ENCODE measurements around the gene AXL. TPM values are rescaled to one million over a fixed set of nuclear protein-coding genes. Genes with fewer than 3 reads are reported as not detected.
A peak's percentile ranks its signal among the peaks of the same experiment; 100 is the strongest.

AXL gene
- total and polyA plus RNA-seq, 2 of the 13 experiments (the other 11 are each of a cell fraction or from before 2014, with no cell fraction given) = 0.71 to 5.9 TPM

DNA sequence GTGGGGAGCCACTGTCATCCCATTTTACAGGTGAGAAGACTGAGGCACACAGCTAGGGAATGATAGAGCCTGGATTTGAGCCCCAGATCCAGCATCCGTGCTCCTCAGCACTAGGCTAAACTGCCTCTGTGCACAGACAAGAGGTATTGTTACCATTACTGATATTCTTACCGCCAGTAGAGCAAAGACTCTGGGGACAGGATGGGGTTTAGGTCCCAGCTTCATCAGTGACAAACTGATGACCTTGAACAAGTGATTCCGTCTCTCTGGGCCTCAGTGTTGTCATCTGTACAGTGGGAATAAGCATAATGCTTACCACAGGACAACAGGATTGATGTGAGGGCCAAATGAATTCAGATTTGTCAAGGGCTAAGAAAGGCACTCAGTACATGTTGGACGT is 16.5 kb downstream of the AXL start:
- in situ Hi-C loops (cut with HindIII; ENCODE audit: extremely low pct_ligation_motif_present, low pct_unique_long_range_greater_than_20kb) = no loop called here
- no peak overlapping the region for H3K27ac ChIP-seq (ENCODE audit: extremely low read length, insufficient read depth, low read length)
- no peaks in the 10 kb centered on the region for H3K4me1 ChIP-seq (ENCODE audit: insufficient read depth, low read length)
- H3K27me3 ChIP-seq (ENCODE audit: control insufficient read depth in 1 of 2, insufficient read depth in 2 of 2, low read length in 2 of 2) = no peaks in the 10 kb centered on the region
- H3K4me3 ChIP-seq (replicated peaks in 1 of 3; ENCODE audit: insufficient read depth in 1 of 3, low read depth in 2 of 3, low read length in 3 of 3) = no peak overlapping the region
- peak; percentile 77 for TF ChIP-seq ZNF629 (CRISPR knock-in tag; conservative IDR thresholded peaks at IDR 0.05)
- TF ChIP-seq, protein P1, sequence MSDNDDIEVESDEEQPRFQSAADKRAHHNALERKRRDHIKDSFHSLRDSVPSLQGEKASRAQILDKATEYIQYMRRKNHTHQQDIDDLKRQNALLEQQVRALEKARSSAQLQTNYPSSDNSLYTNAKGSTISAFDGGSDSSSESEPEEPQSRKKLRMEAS (IDR thresholded peaks at IDR 0.05) = no peak
- intact Hi-C loops (cut with micrococcal nuclease; ENCODE audit: unreplicated experiment) = no loop called here
- BruUV-seq (replicated peaks) = no TSS peak
- POLR2A ChIA-PET = no interaction called here
- no peaks in the 10 kb centered on the region for H3K9me3 ChIP-seq (ENCODE audit: low read length)
- no peak overlapping the region for H3K4me2 ChIP-seq (ENCODE audit: low read depth, low read length)
- H2AFZ ChIP-seq (ENCODE audit: low read length) = no peak overlapping the region
- no peaks in the 10 kb centered on the region for H3K36me3 ChIP-seq (replicated peaks in 1 of 2; ENCODE audit: control insufficient read depth in 1 of 2, insufficient read depth in 2 of 2, low read length in 2 of 2)
- DNase-seq (ENCODE audit: low spot score) (no peak), FAIRE-seq (no peak), ATAC-seq (no peak)
- no peak overlapping the region for H3K9ac ChIP-seq (ENCODE audit: insufficient read depth, low read depth, low read length)
- H3K79me2 ChIP-seq (ENCODE audit: insufficient read depth, low read length) = no peaks in the 10 kb centered on the region
- 70% methylated on average over 3 of the region's 4 CpGs for WGBS (ENCODE audit: low lambda C conversion rate)
- H4K20me1 ChIP-seq (ENCODE audit: insufficient read depth, low read length) = no peaks in the 10 kb centered on the region
- CTCF ChIA-PET (ENCODE audit: low intra/inter-chr PET ratio, low total read pairs) = no interaction called here

DNA sequence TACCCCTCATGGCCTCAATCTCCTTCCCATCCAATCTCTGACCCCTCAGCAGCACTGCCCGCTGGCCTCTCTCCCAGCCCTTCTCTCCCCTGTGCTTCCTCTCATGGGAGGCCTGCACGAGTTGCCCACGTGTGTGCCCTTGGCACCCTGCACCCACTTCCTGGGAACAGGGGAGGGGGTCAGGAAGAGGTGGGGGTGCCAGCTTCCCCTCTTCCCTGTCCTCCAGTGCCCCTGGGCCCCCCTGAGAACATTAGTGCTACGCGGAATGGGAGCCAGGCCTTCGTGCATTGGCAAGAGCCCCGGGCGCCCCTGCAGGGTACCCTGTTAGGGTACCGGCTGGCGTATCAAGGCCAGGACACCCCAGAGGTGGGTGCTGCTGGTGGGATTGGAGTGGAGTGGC is 19.2 kb downstream of the AXL start:
- Histone ChIP-seq H3K27me3 (ENCODE audit: control insufficient read depth in 1 of 2, insufficient read depth in 2 of 2, low read length in 2 of 2) (no peaks in the 10 kb centered on the region), H3K36me3 (replicated peaks in 1 of 2; ENCODE audit: control insufficient read depth in 1 of 2, insufficient read depth in 2 of 2, low read length in 2 of 2) (no peaks in the 10 kb centered on the region), H3K27ac (ENCODE audit: extremely low read length, insufficient read depth, low read length) (no peak overlapping the region), H4K20me1 (ENCODE audit: insufficient read depth, low read length) (no peaks in the 10 kb centered on the region), H3K9ac (ENCODE audit: insufficient read depth, low read depth, low read length) (no peak overlapping the region), H3K9me3 (ENCODE audit: low read length) (no peaks in the 10 kb centered on the region), H3K4me3 (replicated peaks in 1 of 3; ENCODE audit: insufficient read depth in 1 of 3, low read depth in 2 of 3, low read length in 3 of 3) (no peak overlapping the region), H2AFZ (ENCODE audit: low read length) (no peak overlapping the region), H3K4me1 (ENCODE audit: insufficient read depth, low read length) (no peaks in the 10 kb centered on the region), H3K4me2 (ENCODE audit: low read depth, low read length) (no peak overlapping the region), H3K79me2 (ENCODE audit: insufficient read depth, low read length) (no peaks in the 10 kb centered on the region)
- ChIA-PET POLR2A (no interaction called here), CTCF (ENCODE audit: low intra/inter-chr PET ratio, low total read pairs) (no interaction called here)
- no peak for DNase-seq (ENCODE audit: low spot score)
- TF ChIP-seq ZNF724P (CRISPR knock-in tag; IDR thresholded peaks at IDR 0.05; ENCODE audit: borderline replicate concordance) = no peak
- TF ChIP-seq, protein P2, sequence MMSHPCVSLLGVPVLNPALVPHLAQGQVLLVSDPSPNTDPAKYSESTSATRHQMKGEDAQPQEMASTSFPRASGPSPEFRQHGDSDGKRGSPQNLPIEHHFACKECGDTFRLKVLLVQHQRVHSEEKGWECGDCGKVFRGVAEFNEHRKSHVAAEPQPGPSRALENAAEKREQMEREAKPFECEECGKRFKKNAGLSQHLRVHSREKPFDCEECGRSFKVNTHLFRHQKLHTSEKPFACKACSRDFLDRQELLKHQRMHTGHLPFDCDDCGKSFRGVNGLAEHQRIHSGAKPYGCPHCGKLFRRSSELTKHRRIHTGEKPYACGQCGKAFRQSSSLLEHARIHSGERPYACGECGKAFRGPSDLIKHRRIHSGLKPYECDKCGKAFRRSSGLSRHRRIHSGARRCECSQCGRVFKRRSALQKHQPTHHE (CRISPR knock-in tag; IDR thresholded peaks at IDR 0.05; ENCODE audit: borderline replicate concordance) = no peak
- no peak for TF ChIP-seq ZNF556 (CRISPR knock-in tag; IDR thresholded peaks at IDR 0.05; ENCODE audit: borderline replicate concordance)
- TF ChIP-seq ZNF788 (CRISPR knock-in tag; IDR thresholded peaks at IDR 0.05; ENCODE audit: borderline replicate concordance) = no peak
- no peak for TF ChIP-seq IRF2 (CRISPR knock-in tag; IDR thresholded peaks at IDR 0.05)
- TF ChIP-seq FOSL1 (CRISPR knock-in tag; IDR thresholded peaks at IDR 0.05; ENCODE audit: borderline replicate concordance) = no peak
- no peak for TF ChIP-seq NAIF1 (CRISPR knock-in tag; IDR thresholded peaks at IDR 0.05; ENCODE audit: borderline replicate concordance)
- no peak for TF ChIP-seq AGO2 (optimal IDR thresholded peaks at IDR 0.05; ENCODE audit: low read depth, low read length)
- TF ChIP-seq MBD4 (IDR thresholded peaks at IDR 0.05; ENCODE audit: borderline replicate concordance, low read length) = no peak
- TF ChIP-seq, protein P3, sequence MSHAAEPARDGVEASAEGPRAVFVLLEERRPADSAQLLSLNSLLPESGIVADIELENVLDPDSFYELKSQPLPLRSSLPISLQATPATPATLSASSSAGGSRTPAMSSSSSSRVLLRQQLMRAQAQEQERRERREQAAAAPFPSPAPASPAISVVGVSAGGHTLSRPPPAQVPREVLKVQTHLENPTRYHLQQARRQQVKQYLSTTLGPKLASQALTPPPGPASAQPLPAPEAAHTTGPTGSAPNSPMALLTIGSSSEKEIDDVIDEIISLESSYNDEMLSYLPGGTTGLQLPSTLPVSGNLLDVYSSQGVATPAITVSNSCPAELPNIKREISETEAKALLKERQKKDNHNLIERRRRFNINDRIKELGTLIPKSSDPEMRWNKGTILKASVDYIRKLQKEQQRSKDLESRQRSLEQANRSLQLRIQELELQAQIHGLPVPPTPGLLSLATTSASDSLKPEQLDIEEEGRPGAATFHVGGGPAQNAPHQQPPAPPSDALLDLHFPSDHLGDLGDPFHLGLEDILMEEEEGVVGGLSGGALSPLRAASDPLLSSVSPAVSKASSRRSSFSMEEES (CRISPR knock-in tag; IDR thresholded peaks at IDR 0.05) = no peak
- TF ChIP-seq BORCS8-MEF2B (CRISPR knock-in tag; IDR thresholded peaks at IDR 0.05) = no peak
- no peak for TF ChIP-seq ZNF367 (CRISPR knock-in tag; IDR thresholded peaks at IDR 0.05; ENCODE audit: borderline replicate concordance)
- TF ChIP-seq HMG20A (CRISPR knock-in tag; IDR thresholded peaks at IDR 0.05; ENCODE audit: borderline replicate concordance) = no peak
- in situ Hi-C loops (cut with HindIII; ENCODE audit: extremely low pct_ligation_motif_present, low pct_unique_long_range_greater_than_20kb) (no loop called here), intact Hi-C loops (cut with micrococcal nuclease; ENCODE audit: unreplicated experiment) (no loop called here)
- no TSS peak for BruUV-seq (replicated peaks)
- no peak for FAIRE-seq
- 91% methylated on average over 7 of the region's 10 CpGs for WGBS (ENCODE audit: low lambda C conversion rate)
- no peak for ATAC-seq

Measured in HepG2 (cell line).